GM12878 (cell line): ENCODE data around the gene LMX1A. TPM values are rescaled to one million over a fixed set of nuclear protein-coding genes. Genes with fewer than 3 reads are reported as not detected.

Experiments used
- ATAC-seq: fragments of 200-7000 bp; cut with Tn5 transposase; 3 replicates; pipeline ENCODE4 v1.9.1; 2020; ENCODE audit warnings: mild to moderate bottlenecking, moderate library complexity
- BruUV-seq: library from RNA; stranded (reverse); fragments of 400-500 nt; replicated peaks from 2 replicates; lab custom pipeline; 2021; lab: Mats Ljungman, UMichigan
- CTCF ChIA-PET: fragments of 300-600 bp; sonication (Branson Sonifier 250); formaldehyde crosslinking; extraction: SDS; loops from one replicate; lab custom pipeline; 2021; ENCODE audit warnings: inconsistent platforms; lab: Yijun Ruan, JAX
- POLR2A ChIA-PET: fragments of 350-600 bp; formaldehyde crosslinking; extraction: SDS; loops from one replicate; lab custom pipeline; 2021; ENCODE audit warnings: inconsistent platforms; lab: Charles Lee
- RAD21 ChIA-PET: fragments of 300-600 bp; sonication (Branson Sonifier 250); formaldehyde crosslinking; loops from one replicate; lab custom pipeline; 2023; ENCODE audit warnings: antibody characterized with exemption; ENCODE audit not compliant: unreplicated experiment; lab: Charles Lee
- SMC1A ChIA-PET: fragments of 300-600 bp; sonication (Branson Sonifier 250); formaldehyde crosslinking; loops from one replicate; lab custom pipeline; 2023; ENCODE audit not compliant: unreplicated experiment, uncharacterized antibody; lab: Charles Lee
- DNase-seq: peaks from one replicate; pipeline ENCODE4 v3.0.0-alpha.2; 2011; ENCODE audit warnings: low read depth, low spot score
- FAIRE-seq: peaks from 3 replicates; lab custom pipeline; 2011; peaks lifted over from hg19 to GRCh38; lab: Jason Lieb, UNC
- H2AFZ ChIP-seq: 2 replicates; pipeline ENCODE4 v1.6.0; 2011; ENCODE audit warnings: low read depth, low read length, control low read depth; ENCODE audit not compliant: control insufficient read depth
- H3K27ac ChIP-seq: 2 replicates; pipeline ENCODE4 v1.5.1; 2011; ENCODE audit warnings: control low read depth; ENCODE audit not compliant: control insufficient read depth, insufficient read depth
- H3K27me3 ChIP-seq, 2 experiments: replicated peaks in 1 of 2; 2 replicates each; pipeline versions ENCODE4 v1.6.0 to v1.6.1; 2011; ENCODE audit warnings: low read length in 1 of 2; ENCODE audit not compliant: control insufficient read depth in 2 of 2, insufficient read depth in 2 of 2
- H3K36me3 ChIP-seq, 2 experiments: 2 replicates each; pipeline ENCODE4 v1.5.1; 2011; ENCODE audit warnings: low read length in 1 of 2; ENCODE audit not compliant: control insufficient read depth in 2 of 2, insufficient read depth in 2 of 2
- H3K4me1 ChIP-seq: 2 replicates; pipeline ENCODE4 v1.6.1; 2011; ENCODE audit warnings: mild to moderate bottlenecking, low read length, moderate library complexity, mixed read lengths; ENCODE audit not compliant: control insufficient read depth, insufficient read depth
- H3K4me2 ChIP-seq: 2 replicates; pipeline ENCODE4 v1.6.0; 2011; ENCODE audit warnings: control low read depth; ENCODE audit not compliant: control insufficient read depth, insufficient read depth
- H3K4me3 ChIP-seq: fragments of 200-600 bp; sonication (generic); 2 replicates; pipeline ENCODE4 v1.5.1; 2016
- H3K79me2 ChIP-seq: 2 replicates; pipeline ENCODE4 v1.6.0; 2011; ENCODE audit warnings: low read length; ENCODE audit not compliant: control insufficient read depth, insufficient read depth
- H3K9ac ChIP-seq: 2 replicates; pipeline ENCODE4 v1.8.0; 2011; ENCODE audit warnings: low read length, control low read depth, mixed read lengths; ENCODE audit not compliant: control insufficient read depth, insufficient read depth
- H3K9me3 ChIP-seq: replicated peaks from 3 replicates; pipeline ENCODE4 v1.5.1; 2011; ENCODE audit warnings: mild to moderate bottlenecking, low read length; ENCODE audit not compliant: control insufficient read depth, insufficient read depth
- H4K20me1 ChIP-seq: 2 replicates; pipeline ENCODE4 v1.6.0; 2011; ENCODE audit not compliant: control insufficient read depth, insufficient read depth
- ATF2 ChIP-seq: IDR thresholded peaks from 2 replicates; pipeline ENCODE4 v1.6.1; 2012; ENCODE audit warnings: low read length, inconsistent platforms
- CHD4 ChIP-seq: fragments of 200-600 bp; sonication (generic); IDR thresholded peaks from 2 replicates; pipeline ENCODE4 v1.6.1; 2016; ENCODE audit warnings: mild to moderate bottlenecking
- FOXK2 ChIP-seq: fragments of 450-650 bp; IDR thresholded peaks from 2 replicates; pipeline ENCODE4 v1.6.1; 2017; ENCODE audit warnings: mild to moderate bottlenecking, moderate library complexity
- IRF4 ChIP-seq: IDR thresholded peaks from 2 replicates; pipeline ENCODE4 v1.6.1; 2011; ENCODE audit warnings: low read depth, low read length
- MEF2A ChIP-seq: IDR thresholded peaks from 2 replicates; pipeline ENCODE4 v1.6.1; 2011; ENCODE audit warnings: low read depth, mild to moderate bottlenecking, low read length, moderate library complexity; ENCODE audit not compliant: insufficient read depth
- MLLT1 ChIP-seq: fragments of 450-650 bp; IDR thresholded peaks from 2 replicates; pipeline ENCODE4 v1.6.1; 2016; ENCODE audit warnings: mild to moderate bottlenecking
- MTA2 ChIP-seq: fragments of 450-650 bp; IDR thresholded peaks from 2 replicates; pipeline ENCODE4 v1.6.1; 2016; ENCODE audit warnings: low read depth, mild to moderate bottlenecking, moderate library complexity
- MYC ChIP-seq: IDR thresholded peaks from 2 replicates; pipeline ENCODE4 v1.6.1; 2011; ENCODE audit warnings: mild to moderate bottlenecking, low read length, moderate library complexity, inconsistent platforms; ENCODE audit not compliant: insufficient read depth, insufficient replicate concordance, insufficient read length, severe bottlenecking
- NR2C2 ChIP-seq: IDR thresholded peaks from 2 replicates; pipeline ENCODE4 v1.6.1; 2011; ENCODE audit warnings: borderline replicate concordance, low read depth; ENCODE audit not compliant: control insufficient read depth, insufficient read length
- PAX8 ChIP-seq: fragments of 450-650 bp; IDR thresholded peaks from 2 replicates; pipeline ENCODE4 v1.6.1; 2017; ENCODE audit warnings: mild to moderate bottlenecking, moderate library complexity
- RELA ChIP-seq: fragments of 450-650 bp; IDR thresholded peaks from 2 replicates; pipeline ENCODE4 v1.8.0; 2014; ENCODE audit warnings: borderline replicate concordance; ENCODE audit not compliant: partially characterized antibody
- SIX5 ChIP-seq: IDR thresholded peaks from 2 replicates; pipeline ENCODE4 v1.6.1; 2011; ENCODE audit warnings: mild to moderate bottlenecking, low read depth, low read length, moderate library complexity; ENCODE audit not compliant: severe bottlenecking
- SMARCA5 ChIP-seq: fragments of 450-650 bp; IDR thresholded peaks from 2 replicates; pipeline ENCODE4 v1.6.1; 2017; ENCODE audit warnings: mild to moderate bottlenecking
- TCF12 ChIP-seq: IDR thresholded peaks from 2 replicates; pipeline ENCODE4 v1.6.1; 2011; ENCODE audit warnings: low read depth, mild to moderate bottlenecking, low read length
- WGBS: methylation state at CpG from one replicate; pipeline ENCODE4 v1.1.6; 2016; ENCODE audit warnings: low lambda C conversion rate; ENCODE audit not compliant: insufficient replicate concordance, insufficient coverage; ENCODE audit errors: missing lambda C conversion rate; 5-methylcytosine and 5-hydroxymethylcytosine counted together
- in situ Hi-C: fragments of 300-500 bp; cut with MboI; formaldehyde crosslinking; loops from 9 replicates; pipeline ENCODE4 v1.14.3; 2018; ENCODE audit warnings: mixed read lengths
- intact Hi-C: fragments of 100-400 bp; cut with micrococcal nuclease; formaldehyde crosslinking; loops from one replicate; pipeline ENCODE4 v1.14.2; 2022; ENCODE audit not compliant: unreplicated experiment
- polyA plus RNA-seq, 11 experiments: library from polyadenylated mRNA; depleted of rRNA in 4 of 11; unstranded in 6 of 11; stranded (reverse) in 5 of 11; fragments of >200 nt; fragmentation: Nextera tagmentation in 4 of 11; fragmentation: Illumina TruSeq in 1 of 11; extraction: Ambion mirVana in 4 of 11; extraction: Trizol in 1 of 11; gene quantifications; 1 replicate in 1 of 11; 2 replicates in 10 of 11; pipeline versions ENCODE4 v1.2.1 to v1.2.3, GENCODE V29; 2011 to 2016; ENCODE audit warnings: inconsistent platforms in 2 of 11, missing spikeins in 2 of 11, low read depth in 1 of 11
- total RNA-seq, 4 experiments: library from RNA; depleted of rRNA in 3 of 4; stranded (reverse); fragments of >200 nt in 3 of 4; fragmentation: Illumina TruSeq in 1 of 4; extraction: Trizol in 1 of 4; gene quantifications; 2 replicates each; pipeline versions ENCODE4 v1.2.1 to v1.2.3, GENCODE V29; 2013 to 2021
- TF ChIP-seq, protein P1 (sequence below): IDR thresholded peaks from 2 replicates; pipeline ENCODE4 v1.6.1; 2012; ENCODE audit warnings: low read depth, low read length, improper control_type of control experiment
- TF ChIP-seq, protein P2 (sequence below): fragments of 450-650 bp; IDR thresholded peaks from 2 replicates; pipeline ENCODE4 v1.6.1; 2017; ENCODE audit warnings: low read depth, mild to moderate bottlenecking, moderate library complexity
- TF ChIP-seq, protein P3 (sequence below): fragments of 450-650 bp; IDR thresholded peaks from 2 replicates; pipeline ENCODE4 v1.6.1; 2014; ENCODE audit warnings: mild to moderate bottlenecking

The LMX1A gene
- total and polyA plus RNA-seq, 10 of the 15 experiments (the other 5 are each of a cell fraction or from before 2014, with no cell fraction given): not detected

- no peak for TF ChIP-seq MLLT1
These were observed 96.6 kb downstream of the LMX1A start (continued) for GRCh38 chr1:165259706-165260428.

- intact Hi-C loops (loop anchor here (2.0 kb wide), 1 partner anchor 110 kb away; no protein-coding TSS in a partner anchor), in situ Hi-C loops (no loop called here)
- no peak for DNase-seq
- FAIRE-seq: no peak
- ChIA-PET SMC1A (no interaction called here), CTCF (interaction anchor here (0.7 to 3.8 kb wide), 4 partner anchors 17 to 130 kb away, joined by 3 to 37 read pairs (median 3); no protein-coding TSS in a partner anchor), RAD21 (no interaction called here), POLR2A (no interaction called here)
- Histone ChIP-seq H3K9me3 (no peaks in the 10 kb centered on the region), H3K4me1 (no peaks in the 10 kb centered on the region), H3K4me2 (no peak overlapping the region), H3K27ac (no peak overlapping the region), H3K9ac (no peak overlapping the region), H3K4me3 (no peak overlapping the region), H3K36me3 (no peaks in the 10 kb centered on the region), H4K20me1 (no peaks in the 10 kb centered on the region), H3K79me2 (no peaks in the 10 kb centered on the region), H3K27me3 (no peaks in the 10 kb centered on the region), H2AFZ (no peak overlapping the region)
- WGBS: 3% methylated on average over 2 of the region's 2 CpGs
- ATAC-seq: no peak
- BruUV-seq: no TSS peak
- TF ChIP-seq FOXK2: no peak
- no peak for TF ChIP-seq CHD4
- TF ChIP-seq TCF12: no peak
- no peak for TF ChIP-seq MEF2A
- TF ChIP-seq MTA2: no peak
- TF ChIP-seq, protein P1, sequence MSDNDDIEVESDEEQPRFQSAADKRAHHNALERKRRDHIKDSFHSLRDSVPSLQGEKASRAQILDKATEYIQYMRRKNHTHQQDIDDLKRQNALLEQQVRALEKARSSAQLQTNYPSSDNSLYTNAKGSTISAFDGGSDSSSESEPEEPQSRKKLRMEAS: no peak
- TF ChIP-seq, protein P2, sequence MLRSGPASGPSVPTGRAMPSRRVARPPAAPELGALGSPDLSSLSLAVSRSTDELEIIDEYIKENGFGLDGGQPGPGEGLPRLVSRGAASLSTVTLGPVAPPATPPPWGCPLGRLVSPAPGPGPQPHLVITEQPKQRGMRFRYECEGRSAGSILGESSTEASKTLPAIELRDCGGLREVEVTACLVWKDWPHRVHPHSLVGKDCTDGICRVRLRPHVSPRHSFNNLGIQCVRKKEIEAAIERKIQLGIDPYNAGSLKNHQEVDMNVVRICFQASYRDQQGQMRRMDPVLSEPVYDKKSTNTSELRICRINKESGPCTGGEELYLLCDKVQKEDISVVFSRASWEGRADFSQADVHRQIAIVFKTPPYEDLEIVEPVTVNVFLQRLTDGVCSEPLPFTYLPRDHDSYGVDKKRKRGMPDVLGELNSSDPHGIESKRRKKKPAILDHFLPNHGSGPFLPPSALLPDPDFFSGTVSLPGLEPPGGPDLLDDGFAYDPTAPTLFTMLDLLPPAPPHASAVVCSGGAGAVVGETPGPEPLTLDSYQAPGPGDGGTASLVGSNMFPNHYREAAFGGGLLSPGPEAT: no peak
- TF ChIP-seq, protein P3, sequence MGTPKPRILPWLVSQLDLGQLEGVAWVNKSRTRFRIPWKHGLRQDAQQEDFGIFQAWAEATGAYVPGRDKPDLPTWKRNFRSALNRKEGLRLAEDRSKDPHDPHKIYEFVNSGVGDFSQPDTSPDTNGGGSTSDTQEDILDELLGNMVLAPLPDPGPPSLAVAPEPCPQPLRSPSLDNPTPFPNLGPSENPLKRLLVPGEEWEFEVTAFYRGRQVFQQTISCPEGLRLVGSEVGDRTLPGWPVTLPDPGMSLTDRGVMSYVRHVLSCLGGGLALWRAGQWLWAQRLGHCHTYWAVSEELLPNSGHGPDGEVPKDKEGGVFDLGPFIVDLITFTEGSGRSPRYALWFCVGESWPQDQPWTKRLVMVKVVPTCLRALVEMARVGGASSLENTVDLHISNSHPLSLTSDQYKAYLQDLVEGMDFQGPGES: no peak
- no peak for TF ChIP-seq NR2C2
- TF ChIP-seq SIX5: no peak
- no peak for TF ChIP-seq MYC
- TF ChIP-seq PAX8: no peak
- TF ChIP-seq IRF4: no peak
- no peak for TF ChIP-seq SMARCA5
- TF ChIP-seq RELA: no peak
- TF ChIP-seq ATF2: no peak
These were observed 97.3 kb downstream of the LMX1A start for GRCh38 chr1:165259236-165259635.
